Activated CD4-positive, alpha-beta T cell treated with anti-CD3 and anti-CD28 coated beads, Interleukin-2, amount 50 U/mL, for 24 hours (primary cell): ENCODE data around the gene ARL4A.
"Not testable (repeated sequence)": the region's sequence is repeated elsewhere in the genome, so short reads cannot be mapped to it uniquely, and the experiment has no call there.

ENCODE experiments used
- DNase-seq, 2 donors: peaks; one replicate each; pipeline ENCODE4 v3.0.0-alpha.2; 2020; ENCODE audit warnings: low read depth in 1 of 2, low spot score in 1 of 2

Gene ARL4A

DNA sequence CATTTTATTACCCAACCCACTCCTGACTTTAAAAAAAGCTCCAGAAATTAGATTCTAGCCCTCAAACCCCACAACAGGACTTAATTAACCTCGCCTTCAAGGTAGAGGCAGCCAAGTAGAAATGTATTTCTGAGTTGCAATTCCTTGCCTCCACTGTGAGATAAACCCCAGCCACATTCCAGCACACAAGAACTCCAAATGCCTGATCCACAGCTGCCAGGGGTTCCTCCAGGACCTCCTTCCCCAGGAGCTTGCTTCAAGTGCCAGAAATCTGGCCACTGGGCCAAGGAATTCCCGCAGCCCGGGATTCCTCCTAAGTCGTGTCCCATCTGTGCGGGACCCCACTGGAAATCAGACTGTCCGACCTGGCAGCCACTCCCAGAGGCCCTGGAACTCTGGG, 25.9 kb upstream of the ARL4A start:
- no peak for DNase-seq

DNA sequence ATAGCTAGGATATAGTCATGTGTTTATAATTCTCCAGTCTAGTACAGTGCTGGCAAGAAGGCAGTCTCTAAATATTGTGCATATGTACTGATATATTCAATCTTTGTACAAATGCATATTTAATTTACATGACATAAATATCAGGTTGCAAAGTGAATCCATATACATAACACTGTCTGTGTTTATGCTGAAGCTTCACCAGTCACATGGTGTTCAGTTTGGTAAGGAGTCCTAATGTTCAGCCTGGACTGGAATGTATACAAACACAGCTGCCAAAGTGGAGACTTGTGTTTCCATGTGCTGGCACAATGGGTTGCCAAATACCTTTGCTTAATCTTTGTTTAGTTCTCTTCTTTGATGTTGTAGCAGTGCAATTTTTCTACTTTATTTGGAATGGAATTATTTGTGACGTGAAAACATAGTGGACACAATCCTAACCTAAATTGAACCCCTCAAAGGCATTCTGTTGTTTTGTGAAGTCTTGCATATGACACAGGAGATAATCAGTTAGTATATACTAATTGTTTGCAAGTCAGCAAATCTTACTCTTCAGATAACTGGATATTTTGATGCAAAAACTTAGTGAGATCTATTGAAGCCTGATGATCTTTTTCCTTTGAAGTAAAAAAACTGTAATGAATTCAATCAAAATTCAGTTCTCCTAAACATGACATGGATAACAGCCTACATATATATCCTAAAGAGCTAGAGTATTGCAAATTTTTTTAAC, 17.3 kb upstream of the ARL4A start:
- DNase-seq, result no peak

DNA sequence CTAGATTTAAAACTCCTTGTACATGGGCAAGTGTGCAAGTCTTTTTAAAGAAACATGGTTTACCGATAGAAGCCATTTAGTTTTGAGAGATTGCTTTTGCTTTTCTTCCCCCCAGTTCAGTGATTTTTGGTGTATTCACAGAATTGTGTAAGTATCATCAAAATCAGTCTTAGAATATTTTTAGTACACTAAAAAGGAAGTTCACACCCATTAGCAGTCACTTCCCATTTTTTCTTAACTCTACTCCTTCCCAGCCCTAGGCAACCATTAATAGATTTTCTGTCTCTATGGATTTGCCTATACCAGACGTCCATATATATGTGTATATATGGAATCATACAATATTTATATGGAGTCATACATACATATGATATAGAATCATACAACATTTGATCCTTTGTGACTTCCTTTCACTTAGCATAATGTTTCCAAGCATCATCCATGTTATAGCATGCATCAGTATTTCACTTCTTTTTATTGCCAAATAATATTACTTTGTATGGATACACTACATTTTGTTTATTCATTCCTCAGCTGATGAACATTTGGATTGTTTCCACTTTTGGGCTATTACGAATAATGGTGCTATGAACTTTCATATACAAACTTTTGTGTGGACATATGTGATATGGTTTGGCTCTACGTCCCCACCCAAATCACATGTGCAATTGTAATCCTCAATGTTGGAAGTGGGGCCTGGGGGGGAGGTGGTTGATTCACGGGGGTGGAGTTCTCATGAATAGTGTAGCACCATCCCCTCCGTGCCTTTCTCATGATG, 16.5 kb upstream of the ARL4A start:
- no peak for DNase-seq

DNA sequence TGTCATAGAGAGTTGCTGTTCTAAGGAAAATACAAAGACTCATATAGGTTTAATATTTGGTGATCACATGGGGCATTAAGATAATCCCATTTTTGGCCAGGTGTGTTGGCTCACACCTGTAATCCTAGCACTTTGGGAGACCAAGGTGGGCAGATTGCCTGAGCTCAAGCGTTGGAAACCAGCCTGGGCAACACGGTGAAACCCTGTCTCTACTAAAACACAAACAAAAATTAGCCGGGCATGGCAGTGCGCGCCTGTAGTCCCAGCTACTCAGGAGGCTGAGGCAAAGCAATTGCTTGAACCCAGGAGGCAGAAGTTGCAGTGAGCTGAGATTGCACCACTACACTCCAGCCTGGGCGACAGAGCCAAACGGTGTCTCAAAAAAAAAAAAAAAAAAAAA, 14.0 kb upstream of the ARL4A start:
- DNase-seq, result not testable (repeated sequence)

DNA sequence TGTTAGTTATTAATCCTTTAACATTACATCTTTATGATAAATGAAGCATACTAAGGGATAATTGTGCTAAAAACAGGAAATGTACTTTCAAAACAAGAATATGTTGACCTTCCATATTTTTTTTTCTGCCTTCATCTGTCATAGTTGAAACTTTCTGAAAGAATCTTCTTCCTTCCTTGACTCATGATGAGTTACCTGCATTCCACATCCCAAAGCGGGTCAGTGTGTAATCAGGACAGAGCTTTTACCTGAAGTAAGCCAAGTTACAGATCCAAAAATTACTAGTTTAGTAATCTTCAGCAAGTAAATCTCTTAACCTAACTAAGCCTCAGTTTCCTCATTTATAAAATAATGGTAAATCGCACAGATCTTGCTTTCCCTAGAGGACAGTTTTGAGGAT, 13.4 kb upstream of the ARL4A start:
- DNase-seq, result no peak

DNA sequence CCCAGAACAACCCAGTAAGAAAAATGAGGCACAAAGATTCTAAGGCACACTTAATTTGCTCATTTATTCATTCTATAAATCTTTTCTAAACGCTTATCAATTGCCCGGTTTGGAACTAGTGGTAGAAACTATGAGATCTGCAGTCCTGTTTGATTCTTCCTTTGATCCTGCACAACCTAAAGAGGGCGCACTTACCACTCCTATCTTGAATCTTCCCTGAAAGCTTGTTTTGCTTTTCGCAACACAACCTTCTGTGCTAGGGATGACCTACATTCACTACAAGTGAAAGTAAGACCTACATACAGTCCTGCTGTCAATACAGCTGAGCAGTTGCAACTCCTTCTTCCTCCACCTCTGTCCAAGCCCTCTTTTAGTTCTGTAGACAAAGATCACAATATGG, 12.6 kb upstream of the ARL4A start:
- DNase-seq, result no peak

DNA sequence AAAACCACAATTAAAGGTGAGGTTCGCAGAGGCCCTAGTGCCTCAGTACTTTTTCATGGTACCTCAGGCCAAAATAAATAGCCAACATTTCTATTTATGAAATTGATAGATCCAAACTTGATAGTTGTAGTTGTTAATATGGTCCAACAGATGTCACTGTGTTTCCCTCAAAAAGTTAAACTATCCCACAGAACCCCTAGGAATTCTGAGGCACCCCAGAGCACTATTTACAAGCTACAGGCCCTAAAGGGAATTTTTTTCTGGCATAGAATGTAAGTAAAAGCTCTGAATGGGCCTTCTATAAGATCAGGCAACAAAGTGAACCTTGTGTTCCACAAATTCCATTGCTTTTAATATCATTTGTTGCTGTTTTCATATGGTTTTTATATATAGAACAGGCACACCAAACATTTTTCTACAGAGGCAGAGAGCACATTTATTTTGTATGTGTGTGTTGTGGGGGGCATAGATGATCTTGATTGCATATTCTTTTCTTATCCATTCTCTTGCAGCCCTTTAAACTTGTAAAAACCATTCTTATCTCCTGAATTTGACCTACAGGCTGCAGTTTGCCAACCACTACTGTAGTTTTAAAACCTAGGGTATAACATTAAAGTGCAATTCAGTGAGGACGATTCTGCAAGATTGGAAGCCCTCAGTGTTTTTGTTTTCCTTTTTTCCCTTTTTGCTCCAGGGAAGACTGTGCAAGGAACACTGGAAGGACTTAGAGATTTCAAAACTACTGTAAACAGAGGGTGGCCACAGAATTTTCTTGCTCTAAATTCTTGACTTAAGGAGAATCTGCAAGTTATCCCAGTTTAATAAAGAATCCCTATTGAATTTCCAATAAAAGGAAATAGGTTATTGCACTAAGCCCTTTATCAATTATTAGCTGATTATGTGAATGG, 3.5 kb upstream of the ARL4A start:
- no peak for DNase-seq

DNA sequence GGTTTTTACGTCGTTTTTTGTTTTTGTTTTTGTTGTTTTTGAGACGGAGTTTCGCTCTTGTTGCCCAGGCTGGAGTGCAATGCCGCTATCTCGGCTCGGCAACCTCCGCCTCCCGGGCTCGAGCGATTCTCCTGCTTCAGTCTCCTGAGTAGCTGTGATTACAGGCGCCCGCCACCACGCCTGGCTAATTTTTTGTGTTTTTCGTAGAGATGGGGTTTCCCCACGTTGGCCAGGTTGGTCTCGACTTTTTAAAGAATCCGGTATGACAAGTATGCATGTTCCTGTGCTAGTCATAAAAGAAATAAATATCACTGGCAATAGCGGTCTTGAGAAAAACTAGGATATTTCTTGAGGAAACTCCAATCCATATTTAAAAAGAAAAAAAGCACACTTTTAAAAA, 2.7 kb upstream of the ARL4A start:
- DNase-seq, result no peak

DNA sequence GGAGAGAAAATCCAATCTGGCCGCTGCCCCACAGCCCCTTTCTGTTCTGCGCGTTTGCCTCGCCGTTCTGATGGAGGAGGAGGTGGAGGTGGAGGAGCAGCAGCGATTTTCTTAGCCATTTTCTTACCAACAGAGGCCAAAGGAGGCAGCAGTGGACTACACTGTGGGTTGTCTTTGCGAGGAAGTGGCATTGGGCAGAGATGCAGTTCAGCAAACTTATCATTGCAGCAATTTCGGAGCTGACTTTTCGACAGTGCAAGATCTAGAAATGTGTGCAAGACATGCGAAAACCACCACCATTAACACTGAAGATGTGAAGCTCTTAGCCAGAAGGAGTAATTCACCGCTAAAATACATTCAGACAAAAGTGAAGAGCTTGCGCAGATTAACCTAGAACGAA, 1.9 kb upstream of the ARL4A start:
- DNase-seq, result no peak

DNA sequence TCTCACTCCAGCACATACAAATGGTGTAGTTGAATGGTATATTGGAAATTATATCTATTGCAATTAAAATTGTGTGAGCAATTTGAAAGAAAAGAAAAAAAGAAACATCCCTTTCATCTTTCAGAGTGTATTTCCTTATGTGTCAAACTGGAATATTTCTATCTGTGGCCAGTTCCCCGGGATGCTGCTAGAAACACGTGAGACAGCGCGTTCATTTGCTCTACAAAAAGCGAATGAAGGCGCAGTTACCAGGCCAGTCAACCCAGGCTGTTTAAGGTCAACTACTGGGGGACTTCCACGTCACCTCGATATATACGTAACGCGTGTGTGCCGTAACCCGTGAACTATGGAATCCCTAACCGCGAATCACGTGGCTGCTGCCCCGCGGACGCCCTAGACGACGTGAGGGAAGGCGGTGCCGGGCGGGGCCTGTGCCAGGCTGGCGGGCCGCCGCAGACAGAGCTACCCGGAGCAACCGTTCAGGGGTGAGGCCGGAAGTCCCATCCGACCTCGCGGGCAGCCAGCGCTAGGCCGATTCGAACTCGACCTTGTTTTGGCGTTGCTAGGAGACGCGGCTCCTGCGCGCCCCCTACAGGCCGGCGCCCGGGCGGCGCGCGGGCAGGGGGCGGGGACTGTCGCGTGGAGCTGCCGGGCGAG, 1.1 kb upstream of the ARL4A start:
- DNase-seq, result peak; percentile 90 to 96

DNA sequence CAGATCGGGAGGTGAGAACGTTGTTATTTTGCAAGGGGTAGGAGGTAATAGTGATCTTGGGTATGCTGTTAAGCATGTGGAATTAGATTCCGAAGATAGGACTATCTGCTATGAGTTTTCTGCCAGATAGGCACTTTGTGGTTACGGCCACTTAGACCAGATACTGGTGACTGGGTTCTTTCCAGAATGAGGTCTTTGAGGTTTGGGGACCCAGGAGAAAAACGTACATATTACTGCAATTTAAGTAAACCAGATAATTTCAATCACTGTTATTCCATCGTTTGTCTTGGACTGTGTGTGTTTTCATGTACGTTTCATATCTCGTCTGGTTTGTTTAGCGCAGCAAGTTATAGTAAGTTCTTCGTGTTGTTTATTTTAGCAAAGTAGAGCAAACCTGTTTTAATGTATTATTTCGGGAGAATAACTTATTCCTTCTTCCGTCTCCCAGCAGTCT, 312 bp downstream of the ARL4A start:
- DNase-seq, result no peak

DNA sequence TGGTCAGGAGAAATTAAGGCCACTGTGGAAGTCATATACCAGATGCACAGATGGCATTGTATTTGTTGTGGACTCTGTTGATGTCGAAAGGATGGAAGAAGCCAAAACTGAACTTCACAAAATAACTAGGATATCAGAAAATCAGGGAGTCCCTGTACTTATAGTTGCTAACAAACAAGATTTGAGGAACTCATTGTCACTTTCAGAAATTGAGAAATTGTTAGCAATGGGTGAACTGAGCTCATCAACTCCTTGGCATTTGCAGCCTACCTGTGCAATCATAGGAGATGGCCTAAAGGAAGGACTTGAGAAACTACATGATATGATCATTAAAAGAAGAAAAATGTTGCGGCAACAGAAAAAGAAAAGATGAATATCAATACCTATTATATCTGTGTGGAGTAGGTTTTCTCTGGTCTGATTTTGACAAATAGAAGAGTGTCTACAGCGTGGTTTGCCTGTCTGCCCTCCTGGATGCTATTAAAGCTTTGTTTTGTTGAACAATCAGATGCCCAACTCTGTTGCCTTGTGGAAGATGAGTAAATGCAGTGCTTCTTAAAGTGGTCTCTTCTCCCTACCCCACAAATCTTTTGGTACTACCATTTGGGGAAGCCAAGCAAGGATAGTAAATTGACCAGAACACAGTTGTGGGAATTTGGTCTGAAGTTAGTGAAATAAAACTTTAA, 1.2 kb downstream of the ARL4A start:
- not testable (repeated sequence) for DNase-seq

DNA sequence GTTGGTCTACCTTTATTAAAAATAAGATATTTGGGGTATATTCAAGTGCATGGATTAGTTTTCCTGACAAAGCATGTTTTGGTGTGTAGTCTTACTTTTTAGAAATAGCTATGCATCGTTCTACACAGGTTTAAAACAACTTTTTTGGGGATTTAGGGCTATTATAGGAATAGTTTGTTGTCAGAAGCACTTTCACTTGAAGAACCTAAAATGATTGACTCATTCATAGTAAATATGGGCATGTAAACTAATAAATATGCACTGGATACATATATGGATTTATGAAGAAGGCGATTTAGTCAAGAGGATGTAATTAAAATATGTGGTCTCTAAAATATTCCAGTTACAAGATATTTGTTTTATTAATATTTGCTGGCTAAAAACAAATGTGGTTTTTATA, 2.0 kb downstream of the ARL4A start:
- DNase-seq, result no peak

DNA sequence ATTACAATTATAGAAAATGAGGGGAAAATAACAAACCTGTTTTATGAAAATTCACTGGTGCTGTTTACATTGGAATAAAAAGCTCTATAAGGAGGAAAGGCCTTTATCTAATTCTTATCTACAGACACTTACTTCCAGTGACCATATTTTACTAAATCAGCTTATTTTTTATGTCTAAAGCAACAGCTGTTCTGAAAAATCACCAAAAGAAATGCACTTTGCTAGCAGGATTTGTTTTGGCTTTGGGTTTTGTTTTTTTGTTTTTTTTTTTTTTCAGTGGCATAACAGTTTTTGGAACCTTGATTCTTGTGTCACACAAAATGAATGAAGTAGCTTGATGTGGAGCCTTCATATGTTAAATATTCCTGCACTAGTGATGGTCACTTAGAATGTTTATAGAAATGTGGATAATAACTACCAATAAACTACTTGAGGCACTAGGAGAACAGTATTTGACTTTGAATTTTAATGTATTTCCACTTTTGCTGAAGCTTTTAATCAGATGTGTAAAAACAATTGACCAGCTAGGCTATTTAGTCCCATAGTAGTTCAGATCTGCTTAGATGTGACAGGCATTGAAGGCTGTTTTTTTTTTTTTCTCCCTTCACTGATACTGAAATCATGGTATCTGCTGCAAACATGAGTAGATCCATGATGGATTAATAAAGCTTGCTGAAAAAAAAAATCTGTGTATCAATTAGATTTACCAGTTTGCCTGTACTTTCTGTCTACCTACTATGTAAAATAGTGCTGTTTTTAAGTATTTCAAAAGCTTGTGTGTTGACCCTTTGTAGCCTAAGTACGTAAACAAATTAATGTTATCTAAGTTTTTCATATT, 2.8 kb downstream of the ARL4A start:
- no peak for DNase-seq

DNA sequence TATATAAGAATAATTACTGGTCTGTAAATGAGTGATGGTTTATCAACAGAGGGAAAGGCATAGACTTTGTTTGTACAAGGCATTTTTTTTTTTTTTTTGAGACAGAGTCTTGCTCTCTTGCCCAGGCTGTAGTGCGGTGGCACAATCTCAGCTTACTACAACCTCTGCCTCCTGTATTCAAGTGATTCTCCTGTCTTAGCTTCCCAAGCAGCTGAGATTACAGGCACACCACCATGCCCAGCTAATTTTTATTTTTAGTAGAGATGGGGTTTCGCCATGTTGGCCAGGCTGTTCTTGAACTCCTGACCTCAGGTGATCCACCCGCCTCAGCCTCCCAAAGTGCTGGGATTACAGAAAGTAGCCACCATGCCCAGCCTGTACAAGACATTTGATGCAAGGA, 4.0 kb downstream of the ARL4A start:
- not testable (repeated sequence) for DNase-seq

DNA sequence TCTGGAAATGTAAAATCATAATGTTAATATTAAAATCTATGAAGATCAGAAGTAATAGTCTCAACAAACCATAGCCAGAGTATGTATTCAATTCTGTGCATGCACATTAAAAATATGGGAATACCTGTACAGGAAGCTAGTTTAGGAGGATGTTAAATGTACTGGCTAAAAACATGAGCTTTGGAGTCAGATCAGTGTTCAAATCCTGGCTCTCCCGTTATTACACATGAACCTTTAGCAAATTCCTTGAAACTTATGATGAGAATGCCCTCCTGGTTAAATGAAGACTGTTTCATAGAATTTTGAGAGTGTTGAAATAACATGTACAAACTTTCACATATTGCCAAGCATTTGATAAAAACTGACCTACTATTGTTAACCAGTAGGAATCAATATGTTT, 4.6 kb downstream of the ARL4A start:
- DNase-seq, result no peak

DNA sequence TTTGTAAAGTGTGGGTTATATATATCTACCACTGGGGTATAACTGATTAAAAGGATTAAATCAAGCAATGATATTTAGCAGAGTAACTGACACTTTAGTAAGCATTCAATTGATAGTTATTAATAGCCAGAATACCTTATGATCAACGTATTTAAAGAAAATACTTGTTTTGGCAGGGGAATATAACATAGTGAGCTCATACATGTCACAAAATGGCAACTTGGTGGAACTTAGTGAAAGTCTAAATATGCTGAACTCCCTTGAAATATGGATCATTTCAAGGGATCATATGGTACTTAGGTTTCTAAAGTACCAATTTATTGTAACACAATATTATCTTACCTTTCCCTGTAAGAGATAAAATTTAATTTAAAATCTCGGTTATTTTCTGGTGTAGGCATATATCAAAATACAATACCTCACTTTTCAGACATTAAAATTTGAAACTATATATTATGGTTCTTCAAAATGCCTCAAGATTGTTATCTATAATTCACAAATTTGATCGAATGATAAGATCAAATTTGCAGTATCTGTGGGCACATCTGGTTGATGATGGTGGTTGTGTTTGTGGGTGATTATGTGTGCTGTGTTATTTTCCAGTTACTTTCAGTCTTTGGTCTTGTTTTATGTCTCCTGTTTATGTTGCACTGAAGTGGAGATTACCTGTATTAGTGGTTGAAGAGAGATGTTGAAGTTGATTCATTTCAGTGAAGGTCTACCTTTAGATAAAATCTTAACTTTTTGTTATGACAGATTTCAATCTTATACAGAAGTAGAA, 5.2 kb downstream of the ARL4A start:
- DNase-seq, result no peak

DNA sequence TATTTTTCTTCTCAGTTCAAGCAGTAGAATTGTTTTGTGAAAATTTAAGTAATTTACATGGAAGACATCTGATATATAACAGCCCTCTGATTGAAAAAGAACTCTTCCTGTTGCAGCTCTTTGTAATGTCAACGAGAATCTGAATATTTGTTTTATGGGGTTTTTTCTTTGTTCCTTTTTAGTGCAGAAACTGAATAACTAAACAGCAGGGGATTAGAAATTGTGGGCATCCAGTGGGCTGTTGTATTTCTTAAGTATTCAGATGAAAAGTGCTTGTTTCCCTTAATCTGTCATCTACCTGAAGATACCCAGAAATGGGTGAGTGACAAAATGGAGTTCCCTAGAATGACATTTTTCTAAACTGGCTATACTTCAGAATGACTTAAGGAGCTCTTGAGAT, 7.4 kb downstream of the ARL4A start:
- no peak for DNase-seq

DNA sequence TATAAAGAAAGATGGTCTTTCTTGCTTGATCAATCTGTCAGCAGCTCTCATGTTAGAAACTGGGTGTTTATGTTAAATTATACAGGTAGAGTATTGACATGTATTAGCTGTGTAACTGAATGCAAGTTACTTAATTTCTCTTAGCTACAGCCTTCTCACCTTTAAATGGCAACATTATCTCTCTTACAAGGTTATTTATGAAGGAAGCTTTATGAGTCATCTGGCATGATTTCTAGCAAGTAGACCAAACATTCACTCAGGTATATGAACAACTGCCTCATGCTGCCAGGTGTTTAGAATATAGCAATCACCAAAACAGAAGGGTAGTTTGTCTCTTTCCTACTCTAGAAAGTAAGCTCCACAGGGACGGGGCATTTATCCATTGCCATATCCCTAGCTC, 8.5 kb downstream of the ARL4A start:
- no peak for DNase-seq
